Stimulated activated CD4-positive, alpha-beta T cell treated with anti-CD3 and anti-CD28 coated beads, Interleukin-1b, Interleukin-23, amount 100 ng/mL, for 1 hour (primary cell): ENCODE data around the gene RNASEL.

Experiments used
- DNase-seq, 2 donors: peaks; one replicate each; pipeline ENCODE4 v3.0.0-alpha.2; 2020; ENCODE audit warnings: low read depth in 2 of 2

Gene RNASEL

DNA sequence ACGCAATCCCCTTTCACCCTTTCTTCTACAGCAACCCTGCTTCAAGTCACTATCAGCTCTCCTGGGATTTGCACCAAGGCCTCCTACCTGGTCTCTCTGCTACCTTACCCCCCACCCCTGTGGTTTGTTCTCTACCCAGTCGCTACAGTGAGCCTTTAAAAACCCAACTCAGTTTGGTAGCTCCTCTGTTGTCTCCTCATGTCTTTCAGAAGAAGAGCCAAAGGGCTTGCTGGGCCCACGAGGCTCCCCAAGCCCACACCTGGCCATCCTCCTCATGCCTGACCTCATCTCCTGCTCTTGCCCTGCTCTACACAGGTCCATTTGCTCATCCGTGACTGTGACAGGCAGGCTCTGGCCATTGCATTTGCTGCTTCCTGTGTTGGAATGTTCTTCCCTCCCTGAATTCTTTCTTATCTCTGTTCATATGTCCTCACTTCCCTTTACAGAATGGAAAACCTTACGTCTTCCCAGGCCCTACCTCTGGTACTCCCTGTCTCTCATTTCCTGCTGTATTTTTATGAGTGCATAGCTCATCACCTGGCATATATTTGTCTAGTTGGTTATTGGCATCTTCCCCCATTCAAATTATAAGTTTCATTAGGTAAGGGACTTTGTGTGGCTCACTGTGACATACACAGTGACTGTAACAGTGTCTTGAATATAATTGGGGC, 11.8 kb upstream of the RNASEL start:
- DNase-seq = no peak

DNA sequence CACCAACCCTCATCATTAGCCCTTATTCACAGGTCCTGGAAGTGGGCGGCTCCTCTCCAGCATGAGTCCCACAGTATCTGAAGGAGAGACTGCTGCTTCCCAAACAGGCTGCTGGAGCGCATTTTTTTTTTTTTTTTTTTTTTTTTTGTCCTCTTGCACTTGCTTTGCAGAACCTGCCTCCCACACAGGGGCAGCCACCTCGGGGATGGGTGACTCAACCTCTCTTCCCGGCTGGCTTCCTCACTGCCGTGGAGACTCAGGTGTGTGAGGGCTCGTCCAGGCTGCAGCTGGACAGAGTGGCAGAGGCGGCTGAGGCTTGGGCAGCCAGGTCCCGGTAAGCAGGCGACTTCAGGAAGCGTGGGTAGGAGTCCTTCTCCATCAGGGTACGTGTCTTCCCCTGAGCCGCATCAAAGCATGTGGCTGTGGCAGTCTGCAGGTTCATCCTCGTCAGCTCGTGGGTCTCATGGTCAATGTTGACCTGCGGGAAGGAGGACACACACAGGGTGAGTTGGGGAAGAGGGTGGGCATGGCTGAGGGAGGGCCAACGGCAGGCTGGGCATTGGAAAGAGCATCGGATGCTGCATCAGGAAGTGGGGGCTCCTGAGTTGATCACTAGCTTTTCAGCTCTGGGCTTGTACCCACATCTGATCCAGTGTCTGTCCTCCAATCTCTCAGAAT, 11.1 kb upstream of the RNASEL start:
- DNase-seq = no peak

DNA sequence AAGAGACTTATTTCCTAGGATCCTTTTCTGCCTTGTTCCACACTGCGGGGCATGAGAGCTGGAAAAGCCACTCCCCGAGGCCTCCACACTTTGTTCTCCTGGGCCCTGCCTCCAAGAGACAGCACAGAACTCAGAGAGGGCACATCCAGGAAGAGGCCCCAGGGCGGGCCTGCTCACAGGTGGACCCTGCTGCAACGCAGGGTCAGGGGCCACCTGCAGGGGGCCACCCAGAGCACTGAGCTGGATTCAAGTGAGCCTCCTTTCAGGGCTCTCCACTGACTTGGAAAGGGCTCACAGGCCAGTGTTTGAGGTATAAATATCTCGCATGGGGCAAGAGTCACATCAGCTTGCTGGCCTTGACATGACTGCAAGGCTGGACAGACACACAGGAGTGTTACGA, 10.3 kb upstream of the RNASEL start:
- no peak for DNase-seq

GRCh38 chr1:182598296-182598695, 9.2 kb upstream of the RNASEL start:
- no peak for DNase-seq

- DNase-seq = no peak
Measured at GRCh38 chr1:182596934-182597333, 7.9 kb upstream of the RNASEL start.

DNA sequence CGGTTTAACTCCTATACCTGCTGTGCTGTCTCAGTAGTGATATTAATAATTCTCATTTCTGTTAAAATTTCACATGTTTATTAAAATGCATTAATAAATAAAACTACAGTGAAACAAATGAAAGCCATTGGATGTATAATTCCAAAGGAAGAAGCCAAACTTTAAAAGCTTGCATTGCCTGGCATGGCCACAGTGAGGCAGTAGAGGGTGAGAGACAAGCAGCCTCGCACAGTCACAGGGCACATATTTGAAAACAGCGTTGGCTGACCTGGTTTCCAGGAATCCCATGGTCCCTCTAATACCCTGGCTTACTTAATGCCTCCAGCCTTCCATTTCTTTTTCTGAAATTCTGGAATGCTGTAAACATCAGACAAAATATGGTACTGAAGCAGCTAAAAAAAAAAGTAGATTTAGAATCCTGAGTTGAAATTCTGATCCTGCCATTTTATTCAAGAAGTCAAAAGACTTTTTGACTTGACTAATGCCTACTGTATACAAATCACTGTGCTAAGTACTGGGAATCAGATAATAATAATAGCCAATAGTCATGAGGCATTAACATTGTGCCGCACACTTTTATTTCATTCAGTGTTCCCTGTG, 6.7 kb upstream of the RNASEL start:
- peak in 1 of 2 donors; percentile 39 for DNase-seq

- no peak for DNase-seq
Measured at GRCh38 chr1:182589931-182590330, 875 bp upstream of the RNASEL start.

GRCh38 chr1:182589520-182589919, 464 bp upstream of the RNASEL start:
- no peak for DNase-seq

- DNase-seq = no peak
Measured at GRCh38 chr1:182587666-182588499, 1.2 kb downstream of the RNASEL start.

- DNase-seq = no peak
Measured at GRCh38 chr1:182587093-182587492, 2.0 kb downstream of the RNASEL start.

DNA sequence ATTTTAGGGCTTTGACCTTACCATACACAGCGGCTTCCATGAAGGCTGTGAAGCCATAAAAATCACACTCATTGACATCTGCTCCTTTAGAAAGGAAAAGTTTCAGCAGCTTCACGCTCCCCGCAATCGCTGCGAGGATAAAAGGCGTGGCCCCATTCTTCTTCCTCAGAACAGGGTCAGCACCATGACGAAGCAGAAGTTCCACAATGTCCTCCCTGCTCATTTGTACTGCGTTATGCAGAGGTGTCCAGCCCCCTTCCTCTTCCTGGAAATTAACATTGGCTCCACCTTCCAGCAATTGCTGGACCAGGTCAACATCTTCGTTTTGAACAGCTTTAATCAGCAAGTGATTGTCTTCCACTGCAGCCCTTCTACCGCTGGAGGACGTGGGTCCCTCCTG, 2.7 kb downstream of the RNASEL start:
- DNase-seq = no peak

- DNase-seq = no peak
Measured at GRCh38 chr1:182584746-182585145, 4.3 kb downstream of the RNASEL start.

- no peak for DNase-seq
Measured at GRCh38 chr1:182580736-182581135, 8.3 kb downstream of the RNASEL start.

- no peak for DNase-seq
Measured at GRCh38 chr1:182575540-182576149, 13.4 kb downstream of the RNASEL start.

DNA sequence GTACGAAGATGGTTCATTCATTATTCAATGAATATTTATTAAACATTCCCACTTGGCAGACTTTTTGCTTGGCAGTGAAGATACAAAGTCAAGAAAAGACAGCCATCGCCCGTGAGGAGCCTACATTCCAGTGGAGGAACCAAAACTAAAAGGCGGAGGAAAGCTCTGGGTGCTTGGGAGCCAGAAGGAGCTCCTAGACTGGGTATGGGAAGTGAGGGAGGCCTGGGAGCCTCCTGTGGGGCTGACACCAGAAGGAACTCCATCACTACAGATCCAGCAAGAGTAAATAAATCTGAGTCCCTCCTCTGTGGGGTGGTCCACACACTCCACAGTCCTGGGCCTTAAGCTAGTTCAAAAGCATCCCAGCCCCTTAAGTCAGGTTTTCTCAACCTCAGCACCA, 14.9 kb downstream of the RNASEL start:
- DNase-seq = no peak

DNA sequence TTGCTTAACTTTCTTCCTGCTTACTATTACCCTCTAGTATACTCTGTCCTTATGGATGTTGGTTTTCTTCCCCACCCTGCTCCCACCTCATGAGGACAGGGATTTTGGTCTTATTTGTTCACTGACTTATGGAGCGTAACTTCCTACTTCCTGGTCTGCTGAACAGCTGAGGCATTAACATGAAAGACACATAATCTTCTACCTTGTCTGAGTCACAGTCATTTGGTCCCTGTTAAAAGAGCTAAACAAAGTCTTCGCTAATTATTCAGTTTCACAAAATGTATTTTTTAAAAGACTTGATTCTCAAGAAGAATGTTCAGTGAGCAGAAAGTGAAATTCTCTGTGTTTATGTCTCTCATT, 18.5 kb downstream of the RNASEL start:
- DNase-seq = no peak

- DNase-seq = no peak
Measured at GRCh38 chr1:182569939-182570610, 19.0 kb downstream of the RNASEL start.

- DNase-seq = no peak
Measured at GRCh38 chr1:182568647-182569284, 20.3 kb downstream of the RNASEL start.

GRCh38 chr1:182567629-182568028, 21.4 kb downstream of the RNASEL start:
- no peak for DNase-seq

DNA sequence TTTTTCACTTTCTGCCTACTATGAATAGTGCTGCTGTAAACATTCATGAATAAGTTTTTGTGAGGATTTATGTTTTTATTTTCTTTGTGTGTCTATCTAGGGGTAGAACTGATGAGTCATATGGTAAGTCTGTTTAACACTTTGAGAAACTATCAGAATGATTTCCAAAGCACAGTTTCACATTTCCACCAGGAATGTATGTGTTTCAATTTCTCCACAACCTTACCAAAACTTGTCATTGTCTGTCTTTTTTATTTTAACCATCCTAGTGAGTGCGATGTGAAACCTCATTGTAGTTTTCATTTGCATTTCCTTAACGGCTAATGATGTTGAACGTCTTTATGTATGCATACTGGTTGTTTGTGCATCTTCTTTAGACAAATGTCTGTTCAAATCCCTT, 23.5 kb downstream of the RNASEL start:
- DNase-seq = no peak

GRCh38 chr1:182564406-182565004, 24.6 kb downstream of the RNASEL start:
- DNase-seq = no peak
